ENCODE results near the gene TNS1.

DNA sequence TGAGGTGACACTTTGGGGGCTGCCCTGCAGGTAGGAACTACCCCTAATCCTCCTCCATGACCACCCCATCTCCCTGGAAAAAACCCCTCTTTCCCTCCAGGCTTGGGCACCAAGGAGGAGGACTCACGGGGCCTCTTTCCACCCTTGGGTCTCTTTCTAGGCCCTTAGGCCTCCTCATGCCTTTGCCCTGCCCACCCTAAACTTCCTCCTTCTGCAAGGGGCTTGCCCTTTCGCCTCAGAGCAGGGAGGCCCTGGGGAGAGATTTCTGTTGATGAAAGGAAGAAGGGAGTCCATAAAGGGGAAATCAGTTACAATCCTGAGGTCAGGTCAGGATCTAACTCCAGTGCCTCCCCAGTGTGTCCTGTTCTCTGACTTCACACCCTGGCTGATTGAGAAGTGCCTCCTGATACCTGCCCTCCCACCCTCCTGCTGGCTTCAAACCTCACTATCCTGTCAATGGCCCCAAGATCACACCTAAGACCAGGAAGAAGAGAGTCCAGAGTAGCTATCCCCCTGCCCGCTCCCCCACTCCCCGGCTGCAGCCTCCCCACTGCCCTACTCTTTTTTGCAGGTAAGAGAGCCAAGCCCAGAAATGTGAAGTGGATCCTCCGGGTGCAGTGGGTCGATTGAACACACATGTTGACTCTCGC lies 16.7 kb upstream of the TNS1 start:
- TF ChIP-seq, protein P1, sequence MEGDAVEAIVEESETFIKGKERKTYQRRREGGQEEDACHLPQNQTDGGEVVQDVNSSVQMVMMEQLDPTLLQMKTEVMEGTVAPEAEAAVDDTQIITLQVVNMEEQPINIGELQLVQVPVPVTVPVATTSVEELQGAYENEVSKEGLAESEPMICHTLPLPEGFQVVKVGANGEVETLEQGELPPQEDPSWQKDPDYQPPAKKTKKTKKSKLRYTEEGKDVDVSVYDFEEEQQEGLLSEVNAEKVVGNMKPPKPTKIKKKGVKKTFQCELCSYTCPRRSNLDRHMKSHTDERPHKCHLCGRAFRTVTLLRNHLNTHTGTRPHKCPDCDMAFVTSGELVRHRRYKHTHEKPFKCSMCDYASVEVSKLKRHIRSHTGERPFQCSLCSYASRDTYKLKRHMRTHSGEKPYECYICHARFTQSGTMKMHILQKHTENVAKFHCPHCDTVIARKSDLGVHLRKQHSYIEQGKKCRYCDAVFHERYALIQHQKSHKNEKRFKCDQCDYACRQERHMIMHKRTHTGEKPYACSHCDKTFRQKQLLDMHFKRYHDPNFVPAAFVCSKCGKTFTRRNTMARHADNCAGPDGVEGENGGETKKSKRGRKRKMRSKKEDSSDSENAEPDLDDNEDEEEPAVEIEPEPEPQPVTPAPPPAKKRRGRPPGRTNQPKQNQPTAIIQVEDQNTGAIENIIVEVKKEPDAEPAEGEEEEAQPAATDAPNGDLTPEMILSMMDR (IDR thresholded peaks at IDR 0.05; ENCODE audit: poor library complexity): no peak
- TF ChIP-seq EZH2phosphoT487 (IDR thresholded peaks at IDR 0.05; ENCODE audit: low read depth, severe bottlenecking, unreplicated experiment): no peak

All from hepatocyte (in vitro differentiated cells).